Activated CD8-positive, alpha-beta T cell treated with anti-CD3 and anti-CD28 coated beads, Interleukin-2, amount 10 ng/mL, durations not matched to agents 7 days and 5 days (primary cell): ENCODE results near the gene ZNF681. TPM values are rescaled to one million over a fixed set of nuclear protein-coding genes. Genes with fewer than 3 reads are reported as not detected.
A peak's percentile ranks its signal among the peaks of the same experiment; 100 is the strongest.

Experiments
- ATAC-seq: fragments of 150-1000 bp; cut with Tn5 transposase; one replicate; pipeline ENCODE4 v1.10.0; 2021; ENCODE audit warnings: moderate library complexity
- CTCF ChIA-PET: fragments of 350-600 bp; sonication (Branson Sonifier 250); formaldehyde crosslinking; loops from one replicate; lab custom pipeline; 2021; ENCODE audit warnings: antibody characterized with exemption; lab: Charles Lee
- POLR2A ChIA-PET: fragments of 350-600 bp; sonication (Branson Sonifier 250); formaldehyde crosslinking; loops from one replicate; lab custom pipeline; 2021; ENCODE audit warnings: antibody characterized with exemption; lab: Charles Lee
- DNase-seq: peaks from one replicate; pipeline ENCODE4 v3.0.0-alpha.2; 2020
- H3K27ac Mint-ChIP-seq: one replicate; pipeline ENCODE4 v1.8.0; 2021; ENCODE audit warnings: mild to moderate bottlenecking, mixed read lengths
- H3K27me3 Mint-ChIP-seq: one replicate; pipeline ENCODE4 v1.8.0; 2021; ENCODE audit warnings: low read depth, mixed read lengths
- H3K36me3 Mint-ChIP-seq: one replicate; pipeline ENCODE4 v1.8.0; 2021; ENCODE audit warnings: low read depth, mixed read lengths
- H3K4me1 Mint-ChIP-seq: one replicate; pipeline ENCODE4 v1.8.0; 2021; ENCODE audit warnings: low read depth, mixed read lengths
- H3K4me3 Mint-ChIP-seq: one replicate; pipeline ENCODE4 v1.8.0; 2021; ENCODE audit warnings: mild to moderate bottlenecking, mixed read lengths
- H3K9me3 Mint-ChIP-seq: one replicate; pipeline ENCODE4 v1.8.0; 2022; ENCODE audit warnings: mixed read lengths; ENCODE audit not compliant: insufficient read depth
- total RNA-seq, 2 experiments: library from RNA; stranded (reverse); gene quantifications; one replicate each; pipeline ENCODE4 v1.2.3, GENCODE V29; 2021

Gene ZNF681
- 1 to 10 TPM; 5.5 to 7.5 TPM for total RNA-seq

DNA sequence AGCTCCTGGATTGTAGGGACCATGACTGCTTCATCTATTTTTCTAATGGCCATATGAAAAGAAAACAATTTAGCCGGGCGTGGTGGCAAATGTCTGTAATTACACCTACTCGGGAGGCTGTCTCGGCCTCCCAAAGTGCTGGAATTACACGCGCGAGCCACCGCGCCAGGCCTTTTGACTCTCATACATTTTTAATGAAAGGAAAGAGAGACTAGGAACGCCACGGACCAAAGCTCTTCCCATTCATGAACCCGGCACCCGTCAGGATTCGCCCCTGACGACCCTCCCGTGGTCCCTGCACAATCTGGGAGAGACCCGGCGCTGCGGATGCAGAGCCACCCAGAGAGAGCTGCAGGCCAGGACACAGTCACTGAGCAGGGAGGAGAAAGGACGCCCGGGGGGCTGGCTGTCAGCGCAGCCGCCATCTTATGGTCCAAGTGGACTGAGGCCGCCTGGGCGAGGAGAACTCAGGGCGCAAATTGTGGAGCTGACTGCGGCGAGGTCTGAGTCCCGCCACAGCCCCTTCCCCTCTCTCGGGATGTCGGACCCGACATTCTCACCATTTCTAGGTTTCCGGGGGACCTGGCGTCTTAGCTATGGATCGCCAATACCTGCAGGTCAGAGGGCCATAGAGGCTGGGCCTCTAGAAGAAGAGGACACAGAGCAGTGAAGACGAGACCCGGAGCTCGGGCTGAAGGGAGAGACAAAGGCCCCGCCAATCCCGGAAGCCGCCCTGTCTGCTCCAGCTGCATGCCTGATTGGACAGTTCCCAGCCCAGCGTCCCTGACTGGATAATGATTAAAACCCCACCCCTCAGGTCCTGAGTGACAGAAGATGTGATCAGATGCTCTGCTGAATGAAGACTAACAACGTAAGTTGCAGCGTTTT lies at the start of gene ZNF681:
Gene ZNF681, minus strand, starts transcription at position 705 of the 888 bp plus-strand sequence. Its CDS starts 142 bp downstream, at position 563.
- ChIA-PET CTCF (interaction anchor here (1.5 kb wide), 1 partner anchor 71 kb away, joined by 10 read pairs; the partner anchor contains the start of gene ZNF675), POLR2A (interaction anchor here (0.6 to 2.9 kb wide), 16 partner anchors 15 to 1907 kb away, joined by 3 to 22 read pairs (median 4); partner anchors contain the start of genes ZNF254, ZNF675, ZNF724 and ZNF726)
- H3K36me3 Mint-ChIP-seq = peaks cover 40% of the 10 kb centered on the region
- peaks cover 27% of the 10 kb centered on the region for H3K4me1 Mint-ChIP-seq
- ATAC-seq (peak; percentile 93), DNase-seq (peak; percentile 94)
- peak within 1 kb of the TSS; percentile 96 for H3K4me3 Mint-ChIP-seq
- peaks cover 19% of the 10 kb centered on the region for H3K9me3 Mint-ChIP-seq
- no peaks in the 10 kb centered on the region for H3K27me3 Mint-ChIP-seq
- peak within 1 kb of the TSS; percentile 96 for H3K27ac Mint-ChIP-seq

DNA sequence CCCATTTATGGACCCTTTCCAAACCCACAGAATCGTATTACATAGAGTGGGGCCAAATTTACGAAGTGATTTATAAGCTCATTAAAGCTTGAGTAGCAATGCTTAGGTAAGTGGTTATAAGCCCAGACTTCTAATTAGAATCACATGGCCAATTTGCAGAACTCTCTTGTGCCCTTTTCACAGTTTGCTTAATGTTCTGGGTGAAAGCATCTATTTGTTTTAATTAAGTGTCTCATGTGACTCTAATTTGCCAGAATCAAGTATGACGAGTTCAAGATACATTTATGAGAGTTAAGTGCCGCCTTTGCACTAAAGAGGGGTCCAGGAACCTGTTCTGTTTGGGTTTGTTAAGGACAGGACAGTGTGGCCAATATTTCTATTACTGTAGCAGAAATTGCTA lies 46.0 kb upstream of the ZNF681 start:
- Mint-ChIP-seq H3K27me3 (no peaks in the 10 kb centered on the region), H3K4me3 (no peak overlapping the region), H3K27ac (no peak overlapping the region), H3K4me1 (peaks cover 20% of the 10 kb centered on the region), H3K9me3 (peaks cover 17% of the 10 kb centered on the region), H3K36me3 (peaks cover 19% of the 10 kb centered on the region)
- ChIA-PET POLR2A (no interaction called here), CTCF (no interaction called here)
- no peak for DNase-seq
- no peak for ATAC-seq

DNA sequence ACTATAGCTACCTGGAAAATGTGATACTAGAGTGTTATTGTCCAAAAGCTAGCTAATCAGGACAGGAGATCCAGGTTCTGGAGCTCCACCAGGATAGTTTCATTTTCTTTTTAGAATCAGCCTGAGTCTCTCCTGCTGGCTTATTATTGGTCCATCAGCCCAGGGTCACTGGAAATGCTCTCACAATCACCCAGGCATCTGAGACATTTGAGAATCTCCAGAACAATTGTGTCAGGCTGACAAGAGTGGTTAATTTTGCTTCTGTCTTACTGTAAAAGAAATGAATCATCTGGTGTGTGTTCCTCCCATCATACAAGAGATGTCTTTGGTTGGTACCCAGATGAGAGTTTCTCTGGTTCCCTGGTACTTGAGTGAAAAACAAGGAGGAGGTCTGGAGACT lies 43.6 kb upstream of the ZNF681 start:
- no peak for ATAC-seq
- POLR2A ChIA-PET = interaction anchor here (0.7 to 0.9 kb wide), 2 partner anchors 44 to 407 kb away, joined by 3 to 4 read pairs; partner anchors contain the start of gene ZNF681
- peak overlapping the region; percentile 69 for H3K4me3 Mint-ChIP-seq
- CTCF ChIA-PET = no interaction called here
- peaks cover 19% of the 10 kb centered on the region for H3K9me3 Mint-ChIP-seq
- peaks cover 11% of the 10 kb centered on the region for H3K36me3 Mint-ChIP-seq
- no peak for DNase-seq
- H3K27ac Mint-ChIP-seq = peak overlapping the region; percentile 62
- no peaks in the 10 kb centered on the region for H3K27me3 Mint-ChIP-seq
- peaks cover 28% of the 10 kb centered on the region for H3K4me1 Mint-ChIP-seq

DNA sequence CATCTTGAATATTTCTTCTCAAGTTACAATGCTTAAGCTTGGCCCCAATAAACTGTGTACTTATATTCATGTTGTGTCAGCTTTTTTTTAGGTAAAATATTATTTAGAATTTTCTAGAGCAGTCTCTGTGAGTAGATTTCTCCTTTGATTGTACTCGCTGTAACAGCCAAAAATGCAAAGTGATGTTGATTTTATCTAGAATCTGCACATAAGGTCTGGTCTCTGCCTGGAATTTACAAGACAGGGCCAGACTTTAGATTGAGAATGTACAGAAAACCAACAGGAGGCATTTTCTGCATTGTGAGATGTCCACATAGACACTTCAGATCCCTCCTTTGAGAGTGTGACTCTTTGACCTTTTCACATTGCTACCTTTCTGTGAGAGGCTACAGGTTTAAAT lies 43.1 kb upstream of the ZNF681 start:
- Mint-ChIP-seq H3K4me3 (peak overlapping the region; percentile 69), H3K27ac (peak overlapping the region; percentile 62), H3K27me3 (no peaks in the 10 kb centered on the region), H3K36me3 (peaks cover 9% of the 10 kb centered on the region), H3K4me1 (peaks cover 28% of the 10 kb centered on the region), H3K9me3 (peaks cover 14% of the 10 kb centered on the region)
- DNase-seq = no peak
- ChIA-PET POLR2A (interaction anchor here (0.9 kb wide), 1 partner anchor 43 kb away, joined by 3 read pairs; the partner anchor contains the start of gene ZNF681), CTCF (no interaction called here)
- ATAC-seq = no peak

DNA sequence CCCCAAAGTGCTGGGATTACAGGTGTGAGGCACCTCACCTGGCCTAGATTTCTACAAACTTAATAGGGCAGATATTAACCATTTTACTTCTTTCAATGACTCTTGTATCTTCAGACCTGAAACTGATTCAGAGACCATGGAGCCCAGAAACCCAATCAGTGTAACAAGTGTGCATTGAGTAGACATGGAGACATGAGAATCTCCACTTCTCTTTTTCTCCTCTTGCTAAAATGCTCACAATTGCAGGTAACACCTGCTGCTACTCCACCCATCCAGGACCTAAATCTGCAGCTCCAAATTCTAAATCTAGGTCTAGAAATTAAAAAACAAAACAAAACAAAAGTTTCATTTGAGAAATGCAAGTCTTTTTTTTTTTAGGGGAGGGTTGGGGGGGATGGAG lies 42.2 kb upstream of the ZNF681 start:
- peaks cover 22% of the 10 kb centered on the region for H3K9me3 Mint-ChIP-seq
- peaks cover 12% of the 10 kb centered on the region for H3K36me3 Mint-ChIP-seq
- CTCF ChIA-PET = no interaction called here
- no peak overlapping the region for H3K27ac Mint-ChIP-seq
- H3K27me3 Mint-ChIP-seq = no peaks in the 10 kb centered on the region
- no peak overlapping the region for H3K4me3 Mint-ChIP-seq
- POLR2A ChIA-PET = interaction anchor here (1.4 kb wide), 1 partner anchor 42 kb away, joined by 4 read pairs; the partner anchor contains the start of gene ZNF681
- ATAC-seq (no peak), DNase-seq (no peak)
- peaks cover 28% of the 10 kb centered on the region for H3K4me1 Mint-ChIP-seq

DNA sequence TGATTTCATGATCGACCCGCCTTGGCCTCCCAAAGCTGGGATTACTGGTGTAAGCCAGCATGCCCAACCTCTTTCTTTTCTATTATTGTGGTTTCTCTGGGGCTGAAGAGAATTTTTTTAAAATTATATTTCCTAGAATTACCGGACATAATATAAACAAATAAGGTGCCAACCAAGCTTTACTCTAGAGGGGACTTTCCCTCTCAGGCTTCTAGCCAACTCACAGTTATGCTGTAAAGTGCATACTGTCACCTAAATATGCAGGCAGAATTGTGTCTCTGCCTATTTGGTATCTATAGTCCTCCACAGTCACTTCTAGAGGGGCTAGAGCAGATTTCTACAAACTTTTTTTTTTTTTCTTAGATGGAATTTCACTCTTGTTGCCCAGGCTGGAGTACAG lies 41.6 kb upstream of the ZNF681 start:
- ATAC-seq = no peak
- Mint-ChIP-seq H3K27ac (no peak overlapping the region), H3K9me3 (peaks cover 28% of the 10 kb centered on the region), H3K36me3 (peaks cover 18% of the 10 kb centered on the region), H3K27me3 (no peaks in the 10 kb centered on the region), H3K4me1 (peaks cover 28% of the 10 kb centered on the region), H3K4me3 (no peak overlapping the region)
- ChIA-PET CTCF (no interaction called here), POLR2A (interaction anchor here (1.0 to 1.4 kb wide), 2 partner anchors 33 to 42 kb away, joined by 3 to 4 read pairs; partner anchors contain the start of gene ZNF681)
- DNase-seq = no peak

DNA sequence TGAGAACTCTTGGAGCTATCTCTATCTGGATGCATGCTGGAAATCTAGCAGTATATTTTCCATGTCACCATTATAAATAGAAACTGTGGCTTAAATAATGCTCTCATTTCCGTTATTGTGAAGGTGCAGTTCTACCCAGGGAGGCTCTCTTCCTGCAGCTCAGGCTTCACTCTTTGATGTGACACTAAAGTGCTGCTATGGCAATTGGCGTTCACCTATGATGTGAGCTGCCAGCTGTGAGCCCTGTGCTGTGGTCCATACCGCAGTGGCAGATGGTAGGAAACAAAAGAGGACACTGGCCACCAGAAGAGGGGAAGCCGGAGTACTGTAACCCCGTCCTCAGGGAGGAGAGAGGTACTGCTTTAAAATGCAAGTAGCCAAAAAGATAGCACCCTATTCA lies 40.6 kb upstream of the ZNF681 start:
- Mint-ChIP-seq H3K27me3 (no peaks in the 10 kb centered on the region), H3K9me3 (peaks cover 32% of the 10 kb centered on the region), H3K27ac (peak overlapping the region; percentile 82), H3K4me3 (peak overlapping the region; percentile 60), H3K4me1 (peaks cover 28% of the 10 kb centered on the region), H3K36me3 (peaks cover 20% of the 10 kb centered on the region)
- POLR2A ChIA-PET = interaction anchor here (0.6 to 1.1 kb wide), 5 partner anchors 34 to 526 kb away, joined by 3 to 6 read pairs (median 3); partner anchors contain the start of genes ZNF675 and ZNF681
- ATAC-seq = peak; percentile 96
- CTCF ChIA-PET = interaction anchor here (0.6 to 1.0 kb wide), 3 partner anchors 10 to 420 kb away, joined by 3 to 4 read pairs (median 4); no protein-coding TSS in a partner anchor
- peak; percentile 70 for DNase-seq

DNA sequence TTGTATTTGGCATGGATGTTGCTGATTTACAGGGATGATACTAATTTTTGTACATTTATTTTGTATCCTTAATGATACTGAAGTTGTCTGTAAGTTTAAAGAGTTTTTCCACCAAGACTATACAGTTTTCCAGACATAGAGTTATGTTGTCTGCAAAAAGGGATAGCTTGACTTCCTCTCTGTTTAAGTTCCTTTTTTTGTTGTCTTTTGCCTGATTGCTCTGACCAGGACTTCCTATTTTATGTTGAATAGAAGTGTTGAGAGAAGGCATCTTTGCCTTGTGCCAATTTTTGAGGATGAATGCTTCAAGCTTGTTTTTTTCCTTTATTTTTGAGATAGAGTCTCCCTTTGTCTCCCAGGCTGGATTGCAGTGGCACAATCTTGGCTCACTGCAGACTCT lies 36.8 kb upstream of the ZNF681 start:
- Mint-ChIP-seq H3K9me3 (peaks cover 33% of the 10 kb centered on the region), H3K36me3 (peaks cover 24% of the 10 kb centered on the region), H3K27me3 (no peaks in the 10 kb centered on the region), H3K4me1 (peaks cover 12% of the 10 kb centered on the region), H3K4me3 (no peak overlapping the region), H3K27ac (no peak overlapping the region)
- DNase-seq (no peak), ATAC-seq (no peak)
- ChIA-PET CTCF (no interaction called here), POLR2A (no interaction called here)

DNA sequence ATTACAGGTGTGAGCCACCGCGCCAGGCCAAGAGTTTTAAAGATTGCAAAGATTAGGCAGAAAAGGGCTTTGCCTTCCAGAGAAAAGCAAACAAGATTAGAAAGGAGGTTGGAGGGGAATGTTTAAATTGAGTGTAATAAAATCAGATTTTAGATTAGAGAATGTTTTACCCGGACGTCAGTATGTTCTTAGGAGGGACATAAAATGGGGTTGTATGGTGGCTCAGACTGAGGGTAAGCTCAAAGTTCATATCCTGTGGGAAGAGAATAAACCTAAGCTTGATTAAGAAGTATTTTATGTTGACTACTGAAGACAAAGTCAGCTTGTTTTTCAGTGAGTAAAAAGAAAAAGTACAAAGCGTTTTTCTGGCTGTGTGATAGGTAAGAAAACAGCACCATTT lies 34.1 kb upstream of the ZNF681 start:
- H3K27me3 Mint-ChIP-seq = no peaks in the 10 kb centered on the region
- DNase-seq (no peak), ATAC-seq (no peak)
- H3K36me3 Mint-ChIP-seq = peaks cover 31% of the 10 kb centered on the region
- H3K4me3 Mint-ChIP-seq = no peak overlapping the region
- H3K9me3 Mint-ChIP-seq = peaks cover 31% of the 10 kb centered on the region
- H3K27ac Mint-ChIP-seq = no peak overlapping the region
- H3K4me1 Mint-ChIP-seq = no peaks in the 10 kb centered on the region
- CTCF ChIA-PET = no interaction called here
- POLR2A ChIA-PET = no interaction called here

DNA sequence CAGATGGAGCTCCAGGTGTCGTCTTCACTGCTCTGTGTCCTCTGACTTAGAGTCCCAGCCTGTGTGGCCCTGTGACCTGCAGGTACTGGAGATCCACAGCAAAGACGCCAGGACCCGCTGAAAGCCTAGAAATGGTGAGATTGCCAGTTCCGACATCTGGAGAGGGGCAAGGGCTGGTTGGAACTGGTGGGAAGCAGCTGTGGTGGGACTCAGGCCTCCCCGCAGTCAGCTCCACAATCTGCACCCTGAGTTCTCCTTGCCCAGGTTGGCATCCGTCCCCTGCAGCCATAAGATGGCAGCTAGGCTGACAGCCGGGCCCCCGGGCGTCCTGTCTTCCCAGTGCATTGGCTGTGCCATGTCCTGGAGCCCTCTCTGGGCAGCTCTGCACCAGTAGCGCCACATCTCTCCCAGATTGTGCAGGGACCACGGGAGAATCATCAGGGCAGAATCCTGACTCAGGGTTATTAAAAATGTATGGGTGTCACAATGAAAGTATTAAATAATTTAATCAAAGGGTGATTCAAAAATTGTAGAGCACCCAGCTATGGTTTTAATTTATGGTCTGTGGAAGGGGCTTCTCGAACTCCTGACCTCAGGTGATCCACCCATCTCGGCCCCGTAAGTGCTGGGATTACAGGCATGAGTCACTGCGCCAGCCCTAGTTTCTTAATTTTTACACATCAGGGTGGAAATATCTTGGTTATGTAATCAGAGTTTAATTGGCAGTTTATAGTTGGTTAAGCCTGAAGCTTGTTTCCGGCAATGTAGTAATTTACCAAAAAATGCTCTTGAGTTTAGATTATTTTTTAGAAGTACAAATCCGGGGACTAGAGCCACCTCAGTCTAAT lies 32.2 kb upstream of the ZNF681 start:
- H3K9me3 Mint-ChIP-seq = peaks cover 23% of the 10 kb centered on the region
- ChIA-PET POLR2A (no interaction called here), CTCF (no interaction called here)
- H3K4me3 Mint-ChIP-seq = no peak overlapping the region
- H3K36me3 Mint-ChIP-seq = peaks cover 41% of the 10 kb centered on the region
- ATAC-seq = no peak
- H3K27ac Mint-ChIP-seq = no peak overlapping the region
- H3K27me3 Mint-ChIP-seq = no peaks in the 10 kb centered on the region
- DNase-seq = no peak
- no peaks in the 10 kb centered on the region for H3K4me1 Mint-ChIP-seq

DNA sequence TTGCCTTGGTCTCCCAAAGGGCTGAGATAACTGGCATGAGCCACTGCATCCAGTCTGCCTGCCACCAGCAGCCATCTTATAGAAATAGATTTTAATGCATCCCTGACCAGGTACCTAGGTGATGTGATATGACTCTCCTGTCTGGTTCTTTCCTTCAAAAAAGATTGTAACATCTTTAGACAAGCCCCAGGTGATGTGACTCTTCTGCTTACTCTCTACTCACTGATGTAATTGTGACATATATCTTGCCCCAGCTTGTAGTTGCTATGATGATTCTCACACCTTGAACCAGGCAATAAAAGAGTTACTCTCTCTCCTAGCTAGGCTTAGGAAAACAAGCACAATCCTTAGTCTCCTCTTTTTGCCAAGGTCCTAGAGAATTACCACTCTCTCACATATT lies 30.6 kb upstream of the ZNF681 start:
- Mint-ChIP-seq H3K4me3 (no peak overlapping the region), H3K27ac (no peak overlapping the region), H3K9me3 (peaks cover 15% of the 10 kb centered on the region), H3K36me3 (peaks cover 45% of the 10 kb centered on the region), H3K4me1 (peaks cover 3% of the 10 kb centered on the region), H3K27me3 (no peaks in the 10 kb centered on the region)
- DNase-seq = no peak
- ATAC-seq = no peak
- ChIA-PET CTCF (interaction anchor here (1.1 kb wide), 1 partner anchor 10 kb away, joined by 4 read pairs; no protein-coding TSS in a partner anchor), POLR2A (no interaction called here)
